H1 (cell line): ENCODE measurements around the gene TRIM61. TPM values are rescaled to one million over a fixed set of nuclear protein-coding genes. Genes with fewer than 3 reads are reported as not detected.
A peak's percentile ranks its signal among the peaks of the same experiment; 100 is the strongest.

Source experiments
- CEBPB ChIP-seq: IDR thresholded peaks from 2 replicates; pipeline ENCODE4 v1.6.1; 2012; ENCODE audit warnings: low read depth, low read length
- CHD7 ChIP-seq: fragments of 300-600 bp; sonication (generic); IDR thresholded peaks from 2 replicates; pipeline ENCODE4 v1.7.1; 2012; ENCODE audit warnings: low read length, moderate library complexity, mild to moderate bottlenecking, inconsistent platforms; ENCODE audit not compliant: insufficient replicate concordance
- EP300 ChIP-seq, 2 experiments: IDR thresholded peaks; 1 replicate in 1 of 2; 2 replicates in 1 of 2; pipeline ENCODE4 v1.6.1; 2011 to 2012; ENCODE audit warnings: low read depth in 2 of 2, low read length in 2 of 2, mild to moderate bottlenecking in 2 of 2, borderline replicate concordance in 1 of 2, inconsistent platforms in 1 of 2, moderate library complexity in 1 of 2
- GABPA ChIP-seq: IDR thresholded peaks from 2 replicates; pipeline ENCODE4 v1.6.1; 2011; ENCODE audit warnings: mild to moderate bottlenecking, low read length, moderate library complexity, borderline replicate concordance; ENCODE audit not compliant: insufficient read depth
- HDAC6 ChIP-seq: IDR thresholded peaks from one replicate; pipeline ENCODE4 v1.7.1; 2012; ENCODE audit warnings: low read depth, mild to moderate bottlenecking, inconsistent platforms, low read length, moderate library complexity
- POU5F1 ChIP-seq: IDR thresholded peaks from 2 replicates; pipeline ENCODE4 v1.6.1; 2011; ENCODE audit warnings: low read depth, mild to moderate bottlenecking, low read length, moderate library complexity
- RFX5 ChIP-seq: IDR thresholded peaks from 2 replicates; pipeline ENCODE4 v1.6.1; 2011; ENCODE audit warnings: low read depth, low read length, improper control_type of control experiment, borderline replicate concordance
- SIRT6 ChIP-seq: IDR thresholded peaks from one replicate; pipeline ENCODE4 v1.7.1; 2012; ENCODE audit warnings: low read length, inconsistent platforms
- polyA plus RNA-seq, 7 experiments: library from polyadenylated mRNA; depleted of rRNA in 3 of 7; stranded (reverse) in 5 of 7; unstranded in 2 of 7; fragments of >200 nt in 5 of 7; fragments of 200-250 nt in 2 of 7; gene quantifications; 1 replicate in 5 of 7; 2 replicates in 1 of 7; 4 replicates in 1 of 7; pipeline versions ENCODE4 v1.2.1 to v1.2.3, GENCODE V29; 2011 to 2013; ENCODE audit warnings: missing spikeins in 2 of 7, mixed read lengths in 2 of 7
- total RNA-seq: library from RNA; stranded (reverse); fragmentation: NEBNext Ultra II Directional; extraction: Animal tissue kit (Norgen Biotek cat#: 25700); gene quantifications from 2 replicates; pipeline ENCODE4 v1.2.1, GENCODE V29; 2021

The TRIM61 gene
- total and polyA plus RNA-seq, 2 of the 8 experiments (the other 6 are each of a cell fraction or from before 2014, with no cell fraction given), result 0.18 to 5.0 TPM

GRCh38 chr4:164956766-164957643 lies 20.5 kb downstream of the TRIM61 start (continued):
- no peak for TF ChIP-seq CHD7
- no peak for TF ChIP-seq POU5F1
- TF ChIP-seq EP300 (IDR thresholded peaks at IDR 0.05; ENCODE audit: borderline replicate concordance in 1 of 2, low read depth in 2 of 2, low read length in 2 of 2), result no peak
- no peak for TF ChIP-seq CEBPB
- TF ChIP-seq HDAC6, result no peak
- peak; percentile 88 for TF ChIP-seq GABPA
- TF ChIP-seq RFX5, result no peak
- TF ChIP-seq SIRT6, result no peak
